HepG2 (cell line): ENCODE data around the gene SLC25A47. TPM values are rescaled to one million over a fixed set of nuclear protein-coding genes. Genes with fewer than 3 reads are reported as not detected.

ENCODE experiments used
- HNRNPL ChIP-seq: fragments of 200-400 bp; formaldehyde crosslinking; IDR thresholded peaks from 2 replicates; pipeline ENCODE4 v1.6.1; 2017; ENCODE audit warnings: mild to moderate bottlenecking, low read depth, low read length
- KAT8 ChIP-seq: IDR thresholded peaks from 2 replicates; pipeline ENCODE4 v1.6.1; 2016; ENCODE audit warnings: missing genetic modification reagents, missing compliant biosample characterization
- MEIS1 ChIP-seq: sonication (generic); formaldehyde crosslinking; IDR thresholded peaks from 2 replicates; pipeline ENCODE4 v1.9.0; 2021; ENCODE audit warnings: mild to moderate bottlenecking, missing genetic modification reagents, moderate library complexity, borderline replicate concordance
- NFKB2 ChIP-seq: sonication (generic); formaldehyde crosslinking; IDR thresholded peaks from 2 replicates; pipeline ENCODE4 v1.4.0; 2020; ENCODE audit warnings: missing genetic modification reagents, borderline replicate concordance
- PITX1 ChIP-seq: sonication (generic); formaldehyde crosslinking; IDR thresholded peaks from 2 replicates; pipeline ENCODE4 v1.5.1; 2020; ENCODE audit warnings: mild to moderate bottlenecking, missing genetic modification reagents
- RARA ChIP-seq: IDR thresholded peaks from 2 replicates; pipeline ENCODE4 v1.6.1; 2016; ENCODE audit warnings: missing genetic modification reagents, missing compliant biosample characterization
- RBFOX2 ChIP-seq: fragments of 200-400 bp; formaldehyde crosslinking; IDR thresholded peaks from 2 replicates; pipeline ENCODE4 v1.6.1; 2017; ENCODE audit warnings: low read depth, mild to moderate bottlenecking, low read length
- SMAD3 ChIP-seq: sonication (generic); formaldehyde crosslinking; IDR thresholded peaks from 2 replicates; pipeline ENCODE4 v1.4.0; 2020; ENCODE audit warnings: missing genetic modification reagents
- SOX13 ChIP-seq, 3 experiments: fragments of 450-650 bp in 1 of 3; sonication (generic) in 1 of 3; formaldehyde crosslinking in 1 of 3; IDR thresholded peaks in 2 of 3; conservative IDR thresholded peaks in 1 of 3; 2 replicates each; pipeline versions ENCODE4 v1.5.0 to v1.6.1; 2016 to 2020; ENCODE audit warnings: antibody characterized with exemption in 1 of 3, mild to moderate bottlenecking in 1 of 3, missing compliant biosample characterization in 1 of 3, missing genetic modification reagents in 1 of 3, moderate library complexity in 1 of 3
- SP4 ChIP-seq: sonication (generic); formaldehyde crosslinking; IDR thresholded peaks from 2 replicates; pipeline ENCODE4 v1.8.1; 2023; ENCODE audit warnings: mild to moderate bottlenecking, missing genetic modification reagents
- SP5 ChIP-seq: IDR thresholded peaks from 2 replicates; pipeline ENCODE4 v1.6.1; 2016; ENCODE audit warnings: low read depth, borderline replicate concordance
- TSC22D2 ChIP-seq: sonication (generic); formaldehyde crosslinking; IDR thresholded peaks from 2 replicates; pipeline ENCODE4 v1.5.1; 2020; ENCODE audit warnings: missing genetic modification reagents, mild to moderate bottlenecking, borderline replicate concordance
- ZBTB38 ChIP-seq: sonication (generic); formaldehyde crosslinking; IDR thresholded peaks from 2 replicates; pipeline ENCODE4 v1.5.1; 2020; ENCODE audit warnings: mild to moderate bottlenecking, missing genetic modification reagents
- ZNF101 ChIP-seq: sonication (generic); formaldehyde crosslinking; IDR thresholded peaks from 2 replicates; pipeline ENCODE4 v1.4.0; 2020; ENCODE audit warnings: mild to moderate bottlenecking, low read depth, missing genetic modification reagents, borderline replicate concordance
- ZNF30 ChIP-seq: sonication (generic); formaldehyde crosslinking; IDR thresholded peaks from 2 replicates; pipeline ENCODE4 v1.5.0; 2020; ENCODE audit warnings: mild to moderate bottlenecking, missing genetic modification reagents
- ZNF552 ChIP-seq: sonication (generic); formaldehyde crosslinking; IDR thresholded peaks from 2 replicates; pipeline ENCODE4 v1.9.0; 2022; ENCODE audit warnings: missing genetic modification reagents, mild to moderate bottlenecking, borderline replicate concordance
- ZNF605 ChIP-seq: sonication (generic); formaldehyde crosslinking; IDR thresholded peaks from 2 replicates; pipeline ENCODE4 v1.8.0; 2022; ENCODE audit warnings: mild to moderate bottlenecking, missing genetic modification reagents
- polyA plus RNA-seq, 8 experiments: library from polyadenylated mRNA; depleted of rRNA in 3 of 8; stranded (reverse) in 7 of 8; unstranded in 1 of 8; fragments of >200 nt; fragmentation: Illumina TruSeq in 4 of 8; extraction: Trizol in 4 of 8; gene quantifications; 2 replicates each; pipeline versions ENCODE4 v1.2.1 to v1.2.3, GENCODE V29; 2011 to 2016; ENCODE audit warnings: low read depth in 4 of 8, missing spikeins in 1 of 8, mixed read lengths in 1 of 8; ENCODE audit not compliant: insufficient read depth in 1 of 8
- total RNA-seq, 5 experiments: library from RNA; depleted of rRNA; stranded (reverse); fragments of >200 nt; fragmentation: Illumina TruSeq; extraction: Trizol; gene quantifications; 2 replicates each; pipeline ENCODE4 v1.2.3, GENCODE V29; 2016; ENCODE audit warnings: low read depth in 1 of 5
- TF ChIP-seq, protein P1 (sequence below): sonication (generic); formaldehyde crosslinking; IDR thresholded peaks from 2 replicates; pipeline ENCODE4 v1.4.0; 2020; ENCODE audit warnings: mild to moderate bottlenecking, low read depth, missing genetic modification reagents
- TF ChIP-seq, protein P2 (sequence below): sonication (generic); formaldehyde crosslinking; IDR thresholded peaks from 2 replicates; pipeline ENCODE4 v1.5.1; 2020; ENCODE audit warnings: mild to moderate bottlenecking, moderate library complexity, missing genetic modification reagents
- TF ChIP-seq, protein P3 (sequence below): sonication (generic); formaldehyde crosslinking; IDR thresholded peaks from 2 replicates; pipeline ENCODE4 v1.8.1; 2023; ENCODE audit warnings: mild to moderate bottlenecking, missing genetic modification reagents, borderline replicate concordance
- TF ChIP-seq, protein P4 (sequence below): sonication (generic); formaldehyde crosslinking; IDR thresholded peaks from 2 replicates; pipeline ENCODE4 v1.4.0; 2020; ENCODE audit warnings: missing genetic modification reagents, mild to moderate bottlenecking, borderline replicate concordance
- TF ChIP-seq, protein P5 (sequence below): sonication (generic); formaldehyde crosslinking; IDR thresholded peaks from 2 replicates; pipeline ENCODE4 v1.9.0; 2022; ENCODE audit warnings: low read depth, missing genetic modification reagents

SLC25A47 gene
- total and polyA plus RNA-seq, 2 of the 13 experiments (the other 11 are each of a cell fraction or from before 2014, with no cell fraction given), result 1.0 to 1.7 TPM

DNA sequence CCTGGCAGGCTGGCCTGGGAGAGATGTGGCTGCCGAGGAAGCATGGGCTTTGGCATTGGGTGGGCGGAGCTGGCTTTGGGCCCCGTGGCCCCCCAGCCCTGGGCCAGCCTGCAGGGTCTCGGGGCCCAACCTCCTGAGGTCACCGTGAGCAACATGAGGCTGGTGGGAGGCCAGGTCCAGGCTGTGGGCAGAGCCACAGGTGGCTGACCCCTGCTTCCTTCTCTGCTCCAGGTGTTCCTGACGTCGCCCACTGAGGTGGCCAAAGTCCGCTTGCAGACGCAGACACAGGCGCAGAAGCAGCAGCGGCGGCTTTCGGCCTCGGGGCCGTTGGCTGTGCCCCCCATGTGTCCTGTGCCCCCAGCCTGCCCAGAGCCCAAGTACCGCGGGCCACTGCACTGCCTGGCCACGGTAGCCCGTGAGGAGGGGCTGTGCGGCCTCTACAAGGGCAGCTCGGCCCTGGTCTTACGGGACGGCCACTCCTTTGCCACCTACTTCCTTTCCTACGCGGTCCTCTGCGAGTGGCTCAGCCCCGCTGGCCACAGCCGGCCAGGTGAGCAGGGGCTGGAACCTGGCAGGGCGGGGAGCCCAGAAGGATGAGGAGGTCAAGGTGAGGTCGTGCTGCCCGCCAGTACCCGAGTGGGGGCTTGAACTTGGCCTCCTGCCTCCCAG, 5.5 kb downstream of the SLC25A47 start (continued):
- TF ChIP-seq, protein P1, sequence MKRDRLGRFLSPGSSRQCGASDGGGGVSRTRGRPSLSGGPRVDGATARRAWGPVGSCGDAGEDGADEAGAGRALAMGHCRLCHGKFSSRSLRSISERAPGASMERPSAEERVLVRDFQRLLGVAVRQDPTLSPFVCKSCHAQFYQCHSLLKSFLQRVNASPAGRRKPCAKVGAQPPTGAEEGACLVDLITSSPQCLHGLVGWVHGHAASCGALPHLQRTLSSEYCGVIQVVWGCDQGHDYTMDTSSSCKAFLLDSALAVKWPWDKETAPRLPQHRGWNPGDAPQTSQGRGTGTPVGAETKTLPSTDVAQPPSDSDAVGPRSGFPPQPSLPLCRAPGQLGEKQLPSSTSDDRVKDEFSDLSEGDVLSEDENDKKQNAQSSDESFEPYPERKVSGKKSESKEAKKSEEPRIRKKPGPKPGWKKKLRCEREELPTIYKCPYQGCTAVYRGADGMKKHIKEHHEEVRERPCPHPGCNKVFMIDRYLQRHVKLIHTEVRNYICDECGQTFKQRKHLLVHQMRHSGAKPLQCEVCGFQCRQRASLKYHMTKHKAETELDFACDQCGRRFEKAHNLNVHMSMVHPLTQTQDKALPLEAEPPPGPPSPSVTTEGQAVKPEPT, result 0 out of 2 replicates have a peak, but pooled peaks have one; percentile 71
- peak; percentile 66 for TF ChIP-seq RARA (CRISPR knock-in tag)
- TF ChIP-seq ZBTB38 (CRISPR knock-in tag), result no peak
- peak; percentile 90 for TF ChIP-seq RBFOX2
- TF ChIP-seq TSC22D2, result no peak
- TF ChIP-seq, protein P2, sequence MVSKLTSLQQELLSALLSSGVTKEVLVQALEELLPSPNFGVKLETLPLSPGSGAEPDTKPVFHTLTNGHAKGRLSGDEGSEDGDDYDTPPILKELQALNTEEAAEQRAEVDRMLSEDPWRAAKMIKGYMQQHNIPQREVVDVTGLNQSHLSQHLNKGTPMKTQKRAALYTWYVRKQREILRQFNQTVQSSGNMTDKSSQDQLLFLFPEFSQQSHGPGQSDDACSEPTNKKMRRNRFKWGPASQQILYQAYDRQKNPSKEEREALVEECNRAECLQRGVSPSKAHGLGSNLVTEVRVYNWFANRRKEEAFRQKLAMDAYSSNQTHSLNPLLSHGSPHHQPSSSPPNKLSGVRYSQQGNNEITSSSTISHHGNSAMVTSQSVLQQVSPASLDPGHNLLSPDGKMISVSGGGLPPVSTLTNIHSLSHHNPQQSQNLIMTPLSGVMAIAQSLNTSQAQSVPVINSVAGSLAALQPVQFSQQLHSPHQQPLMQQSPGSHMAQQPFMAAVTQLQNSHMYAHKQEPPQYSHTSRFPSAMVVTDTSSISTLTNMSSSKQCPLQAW (CRISPR knock-in tag), result 0 out of 2 replicates have a peak, but pooled peaks have one; percentile 31
- peak; percentile 48; the same call in 1 of the 2 replicates for TF ChIP-seq ZNF605 (CRISPR knock-in tag)
- 0 out of 2 replicates have a peak, but pooled peaks have one; percentile 8 for TF ChIP-seq SP4
- no peak for TF ChIP-seq SMAD3 (CRISPR knock-in tag)
- TF ChIP-seq KAT8 (CRISPR knock-in tag), result peak; percentile 52; the same call in 1 of the 2 replicates
- TF ChIP-seq SOX13 (IDR thresholded peaks at IDR 0.05), result no peak
- TF ChIP-seq SOX13 (CRISPR knock-in tag; conservative IDR thresholded peaks at IDR 0.05 in 1 of 2, IDR thresholded peaks at IDR 0.05 in 1 of 2), result no peak
- TF ChIP-seq, protein P3, sequence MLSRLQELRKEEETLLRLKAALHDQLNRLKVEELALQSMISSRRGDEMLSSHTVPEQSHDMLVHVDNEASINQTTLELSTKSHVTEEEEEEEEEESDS, result 0 out of 2 replicates have a peak, but pooled peaks have one; percentile 77
- TF ChIP-seq, protein P4, sequence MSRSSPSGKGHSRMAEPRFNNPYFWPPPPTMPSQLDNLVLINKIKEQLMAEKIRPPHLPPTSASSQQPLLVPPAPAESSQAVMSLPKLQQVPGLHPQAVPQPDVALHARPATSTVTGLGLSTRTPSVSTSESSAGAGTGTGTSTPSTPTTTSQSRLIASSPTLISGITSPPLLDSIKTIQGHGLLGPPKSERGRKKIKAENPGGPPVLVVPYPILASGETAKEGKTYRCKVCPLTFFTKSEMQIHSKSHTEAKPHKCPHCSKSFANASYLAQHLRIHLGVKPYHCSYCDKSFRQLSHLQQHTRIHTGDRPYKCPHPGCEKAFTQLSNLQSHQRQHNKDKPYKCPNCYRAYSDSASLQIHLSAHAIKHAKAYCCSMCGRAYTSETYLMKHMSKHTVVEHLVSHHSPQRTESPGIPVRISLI (CRISPR knock-in tag), result 0 out of 2 replicates have a peak, but pooled peaks have one; percentile 27
- TF ChIP-seq ZNF30 (CRISPR knock-in tag), result peak; percentile 40; the same call in 1 of the 2 replicates
- peak; percentile 75; the same call in 1 of the 2 replicates for TF ChIP-seq MEIS1 (CRISPR knock-in tag)
- TF ChIP-seq PITX1 (CRISPR knock-in tag), result peak; percentile 36; the same call in 1 of the 2 replicates
- 0 out of 2 replicates have a peak, but pooled peaks have one; percentile 11 for TF ChIP-seq SP5 (CRISPR knock-in tag)
- TF ChIP-seq, protein P5, sequence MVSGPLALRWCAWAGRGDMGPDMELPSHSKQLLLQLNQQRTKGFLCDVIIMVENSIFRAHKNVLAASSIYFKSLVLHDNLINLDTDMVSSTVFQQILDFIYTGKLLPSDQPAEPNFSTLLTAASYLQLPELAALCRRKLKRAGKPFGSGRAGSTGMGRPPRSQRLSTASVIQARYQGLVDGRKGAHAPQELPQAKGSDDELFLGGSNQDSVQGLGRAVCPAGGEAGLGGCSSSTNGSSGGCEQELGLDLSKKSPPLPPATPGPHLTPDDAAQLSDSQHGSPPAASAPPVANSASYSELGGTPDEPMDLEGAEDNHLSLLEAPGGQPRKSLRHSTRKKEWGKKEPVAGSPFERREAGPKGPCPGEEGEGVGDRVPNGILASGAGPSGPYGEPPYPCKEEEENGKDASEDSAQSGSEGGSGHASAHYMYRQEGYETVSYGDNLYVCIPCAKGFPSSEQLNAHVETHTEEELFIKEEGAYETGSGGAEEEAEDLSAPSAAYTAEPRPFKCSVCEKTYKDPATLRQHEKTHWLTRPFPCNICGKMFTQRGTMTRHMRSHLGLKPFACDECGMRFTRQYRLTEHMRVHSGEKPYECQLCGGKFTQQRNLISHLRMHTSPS (CRISPR knock-in tag), result peak; percentile 76; the same call in 1 of the 2 replicates
- TF ChIP-seq HNRNPL, result peak; percentile 91
- TF ChIP-seq NFKB2 (CRISPR knock-in tag), result peak; percentile 14; the same call in 1 of the 2 replicates
- no peak for TF ChIP-seq ZNF101 (CRISPR knock-in tag)
- TF ChIP-seq ZNF552 (CRISPR knock-in tag), result peak; percentile 27; the same call in 1 of the 2 replicates
